RWPE1 (cell line): ENCODE measurements around the gene NFAM1.

Experiments
- CTCF ChIA-PET: fragments of 350-600 bp; sonication (Branson Sonifier 250); formaldehyde crosslinking; extraction: SDS; loops from one replicate; lab custom pipeline; 2021; lab: Yijun Ruan, JAX
- POLR2A ChIA-PET: fragments of 400-600 bp; formaldehyde crosslinking; extraction: SDS; loops from one replicate; lab custom pipeline; 2020; ENCODE audit warnings: antibody characterized with exemption; ENCODE audit not compliant: low non-redundant PET; lab: Yijun Ruan, JAX
- DNase-seq: peaks from one replicate; pipeline ENCODE4 v3.0.0; 2012; ENCODE audit warnings: low spot score
- H3K27ac ChIP-seq: fragments of 450-650 bp; 2 replicates; pipeline ENCODE4 v1.5.1; 2017
- TF ChIP-seq, protein P1 (sequence below): fragments of 450-650 bp; conservative IDR thresholded peaks from 2 replicates; pipeline ENCODE4 v1.5.1; 2017; ENCODE audit warnings: low read depth, mild to moderate bottlenecking

NFAM1 gene

DNA sequence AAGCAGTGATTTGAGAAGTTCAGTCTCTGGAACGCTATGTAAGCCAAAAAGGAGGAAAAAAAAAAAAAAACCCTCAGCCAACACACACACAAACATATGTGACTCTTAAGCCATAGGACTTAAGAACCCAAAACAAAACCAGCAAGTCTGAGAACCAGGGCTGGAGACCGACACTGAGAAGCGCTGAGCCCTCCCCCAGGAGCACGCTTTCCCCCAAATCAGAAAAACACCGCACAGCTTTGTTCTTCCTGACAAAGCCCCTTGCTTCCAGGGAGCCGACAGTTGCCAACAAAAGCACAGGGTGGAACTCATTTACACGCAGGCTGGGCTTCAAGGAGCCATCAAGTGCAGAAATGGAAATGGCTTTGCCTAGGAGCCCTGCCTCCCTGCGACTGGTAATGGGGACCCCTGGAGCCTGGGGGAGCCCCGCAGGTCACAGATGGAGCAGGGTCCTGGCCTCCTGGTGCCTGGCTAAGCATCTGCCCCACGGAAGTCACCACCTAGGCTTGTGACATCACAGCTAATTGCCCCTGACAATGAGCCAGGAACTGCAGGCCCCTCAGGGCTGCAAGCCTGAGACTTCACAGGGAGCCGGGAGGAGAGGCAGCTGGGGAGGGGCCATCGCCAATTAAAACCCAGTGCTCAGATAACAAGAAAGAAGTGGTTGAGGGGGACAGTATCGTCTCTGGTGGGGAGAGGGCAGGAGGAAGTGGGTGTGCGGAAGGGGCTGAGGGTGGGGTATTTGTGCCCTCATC lies 66.9 kb downstream of the NFAM1 start:
- no peak for DNase-seq
- POLR2A ChIA-PET: interaction anchor here (0.5 kb wide), 1 partner anchor 193 kb away, joined by 3 read pairs; no protein-coding TSS in a partner anchor
- CTCF ChIA-PET: interaction anchor here (1.0 kb wide), 1 partner anchor 70 kb away, joined by 3 read pairs; no protein-coding TSS in a partner anchor
- TF ChIP-seq, protein P1, sequence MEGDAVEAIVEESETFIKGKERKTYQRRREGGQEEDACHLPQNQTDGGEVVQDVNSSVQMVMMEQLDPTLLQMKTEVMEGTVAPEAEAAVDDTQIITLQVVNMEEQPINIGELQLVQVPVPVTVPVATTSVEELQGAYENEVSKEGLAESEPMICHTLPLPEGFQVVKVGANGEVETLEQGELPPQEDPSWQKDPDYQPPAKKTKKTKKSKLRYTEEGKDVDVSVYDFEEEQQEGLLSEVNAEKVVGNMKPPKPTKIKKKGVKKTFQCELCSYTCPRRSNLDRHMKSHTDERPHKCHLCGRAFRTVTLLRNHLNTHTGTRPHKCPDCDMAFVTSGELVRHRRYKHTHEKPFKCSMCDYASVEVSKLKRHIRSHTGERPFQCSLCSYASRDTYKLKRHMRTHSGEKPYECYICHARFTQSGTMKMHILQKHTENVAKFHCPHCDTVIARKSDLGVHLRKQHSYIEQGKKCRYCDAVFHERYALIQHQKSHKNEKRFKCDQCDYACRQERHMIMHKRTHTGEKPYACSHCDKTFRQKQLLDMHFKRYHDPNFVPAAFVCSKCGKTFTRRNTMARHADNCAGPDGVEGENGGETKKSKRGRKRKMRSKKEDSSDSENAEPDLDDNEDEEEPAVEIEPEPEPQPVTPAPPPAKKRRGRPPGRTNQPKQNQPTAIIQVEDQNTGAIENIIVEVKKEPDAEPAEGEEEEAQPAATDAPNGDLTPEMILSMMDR: no peak
- no peak overlapping the region for H3K27ac ChIP-seq

DNA sequence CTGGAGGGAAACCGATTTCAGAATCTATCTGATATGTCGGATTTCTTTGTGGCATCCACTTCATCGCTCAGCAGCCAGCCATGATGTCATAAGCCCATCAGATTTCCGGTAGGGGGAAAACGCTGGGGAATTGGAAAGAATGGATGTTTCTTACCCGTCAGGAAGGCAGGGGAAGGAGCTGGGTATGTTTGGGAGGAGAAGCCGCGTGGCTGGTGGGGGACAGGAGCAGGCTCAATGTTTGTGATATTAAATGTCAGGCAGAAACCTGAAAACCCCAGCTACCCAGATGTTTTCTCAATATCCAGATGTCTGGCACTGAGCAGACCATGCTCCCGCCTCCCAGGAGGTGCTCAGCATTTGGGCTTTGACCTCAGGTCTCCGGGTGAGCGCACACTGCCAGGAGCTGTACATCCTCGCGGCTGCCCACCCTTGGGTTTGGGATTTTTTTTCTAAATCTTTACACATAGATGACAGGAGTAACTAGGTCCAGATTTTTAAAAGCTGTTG lies 67.5 kb downstream of the NFAM1 start:
- ChIA-PET CTCF (interaction anchor here (1.0 kb wide), 1 partner anchor 70 kb away, joined by 3 read pairs; no protein-coding TSS in a partner anchor), POLR2A (interaction anchor here (0.5 kb wide), 1 partner anchor 192 kb away, joined by 3 read pairs; no protein-coding TSS in a partner anchor)
- TF ChIP-seq, protein P1: no peak
- DNase-seq: no peak
- H3K27ac ChIP-seq: no peak overlapping the region

GRCh38 chr22:42363892-42364291 lies 68.3 kb downstream of the NFAM1 start:
- POLR2A ChIA-PET: no interaction called here
- TF ChIP-seq, protein P1: no peak
- H3K27ac ChIP-seq: no peak overlapping the region
- CTCF ChIA-PET: interaction anchor here (0.7 kb wide), 1 partner anchor 432 kb away, joined by 4 read pairs; no protein-coding TSS in a partner anchor
- DNase-seq: no peak

DNA sequence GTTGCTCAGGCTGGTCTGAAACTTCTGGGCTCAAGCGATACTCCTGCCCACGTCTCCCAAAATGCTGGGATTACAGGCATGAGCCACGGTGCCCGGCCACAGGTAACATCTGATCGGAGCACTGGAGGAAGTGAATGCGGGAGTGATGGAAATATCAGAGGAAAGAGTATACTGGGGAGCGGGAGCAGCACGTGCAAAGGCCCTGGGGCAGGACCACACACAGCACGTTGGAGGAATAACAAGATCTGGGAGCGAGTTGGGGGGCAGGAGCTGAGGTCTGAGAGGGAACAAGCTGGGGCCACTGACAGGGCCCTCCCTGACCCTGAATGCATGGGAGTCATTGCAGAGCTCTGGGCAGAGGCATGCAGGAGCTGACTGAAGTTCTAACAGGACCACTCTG lies 70.7 kb downstream of the NFAM1 start:
- TF ChIP-seq, protein P1: no peak

GRCh38 chr22:42360348-42360747 lies 71.9 kb downstream of the NFAM1 start:
- no peak overlapping the region for H3K27ac ChIP-seq
- no peak for DNase-seq
- POLR2A ChIA-PET: no interaction called here
- CTCF ChIA-PET: interaction anchor here (0.7 kb wide), 1 partner anchor 187 kb away, joined by 3 read pairs; no protein-coding TSS in a partner anchor
- TF ChIP-seq, protein P1: no peak

More for the DNA sequence above, 70.7 kb downstream of the NFAM1 start:
- ChIA-PET POLR2A (no interaction called here), CTCF (no interaction called here)
- H3K27ac ChIP-seq: no peak overlapping the region
- no peak for DNase-seq

GRCh38 chr22:42358643-42359558 lies 73.3 kb downstream of the NFAM1 start:
- H3K27ac ChIP-seq: peak overlapping the region; percentile 11; the same call in 1 of the 2 replicates
- TF ChIP-seq, protein P1: no peak
- CTCF ChIA-PET: interaction anchor here (0.6 kb wide), 1 partner anchor 80 kb away, joined by 3 read pairs; no protein-coding TSS in a partner anchor
- DNase-seq: no peak
- POLR2A ChIA-PET: no interaction called here
